Adipocyte (in vitro differentiated cells): ENCODE results near the gene PPP1CC.

Source experiments
- DNase-seq: peaks from one replicate; pipeline ENCODE4 v3.0.0-alpha.2; 2015; ENCODE audit warnings: low read depth
- H3K27me3 ChIP-seq: replicated peaks from 2 replicates; pipeline ENCODE4 v1.7.0; 2013; ENCODE audit warnings: mild to moderate bottlenecking, low read length, moderate library complexity; ENCODE audit not compliant: control insufficient read depth, insufficient read depth
- H3K36me3 ChIP-seq: 2 replicates; pipeline ENCODE4 v1.7.0; 2013; ENCODE audit warnings: low read length, mild to moderate bottlenecking, moderate library complexity; ENCODE audit not compliant: control insufficient read depth, insufficient read depth, severe bottlenecking
- H3K4me1 ChIP-seq: 2 replicates; pipeline ENCODE4 v1.7.0; 2013; ENCODE audit warnings: mild to moderate bottlenecking, low read length, moderate library complexity; ENCODE audit not compliant: control insufficient read depth, insufficient read depth
- H3K4me3 ChIP-seq: 2 replicates; pipeline ENCODE4 v1.7.0; 2013; ENCODE audit warnings: mild to moderate bottlenecking, low read length, moderate library complexity
- H3K9ac ChIP-seq: 2 replicates; pipeline ENCODE4 v1.7.0; 2013; ENCODE audit warnings: mild to moderate bottlenecking, low read length, moderate library complexity
- H3K9me3 ChIP-seq: 2 replicates; pipeline ENCODE4 v1.7.0; 2013; ENCODE audit warnings: mild to moderate bottlenecking, low read length, moderate library complexity; ENCODE audit not compliant: control insufficient read depth

The PPP1CC gene

DNA sequence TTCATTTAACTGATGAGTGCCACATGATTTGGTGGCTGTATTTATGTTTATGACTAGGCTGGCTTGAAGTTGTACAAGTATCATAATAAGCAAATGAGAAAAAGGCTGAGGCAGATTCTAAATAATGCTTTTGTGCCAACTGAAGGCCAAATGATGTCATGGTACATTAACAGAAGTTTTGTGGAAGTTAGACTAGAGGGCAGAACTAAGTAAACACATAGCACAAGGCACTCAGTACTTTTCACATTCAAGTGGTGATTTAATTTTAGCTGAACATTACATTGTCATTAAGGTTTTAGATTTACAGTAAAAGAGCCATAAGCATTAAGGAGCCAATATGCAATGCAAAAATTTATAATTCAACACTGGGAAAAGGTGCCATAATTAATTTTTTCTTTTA, 21.1 kb downstream of the PPP1CC start:
- H3K4me3 ChIP-seq, result no peak overlapping the region
- peak; percentile 16 for DNase-seq
- no peaks in the 10 kb centered on the region for H3K27me3 ChIP-seq
- H3K4me1 ChIP-seq, result no peaks in the 10 kb centered on the region
- H3K9ac ChIP-seq, result no peak overlapping the region
- H3K9me3 ChIP-seq, result no peaks in the 10 kb centered on the region
- H3K36me3 ChIP-seq, result peaks cover 98% of the 10 kb centered on the region

DNA sequence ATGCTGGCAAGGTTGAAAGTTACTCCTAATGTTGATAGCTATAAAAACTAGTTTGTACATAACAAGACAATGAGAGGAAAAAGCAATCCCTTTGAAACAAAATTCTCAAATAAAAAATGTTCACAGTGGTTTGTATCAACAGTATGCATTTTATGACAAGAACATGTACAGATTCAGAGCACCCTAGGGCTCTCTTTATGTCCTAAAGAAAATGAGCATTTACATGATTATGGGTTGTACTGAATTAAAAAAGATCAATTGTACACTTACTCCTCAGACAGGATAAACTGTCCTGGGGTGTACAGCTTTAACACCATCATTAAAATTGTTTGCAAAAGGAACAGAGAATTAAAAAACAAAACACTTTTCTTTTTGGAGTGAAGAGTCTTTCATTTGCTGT, 22.2 kb downstream of the PPP1CC start:
- DNase-seq, result no peak
- Histone ChIP-seq H3K9me3 (no peaks in the 10 kb centered on the region), H3K4me1 (no peaks in the 10 kb centered on the region), H3K36me3 (peaks cover 90% of the 10 kb centered on the region), H3K9ac (no peak overlapping the region), H3K4me3 (no peak overlapping the region), H3K27me3 (no peaks in the 10 kb centered on the region)

DNA sequence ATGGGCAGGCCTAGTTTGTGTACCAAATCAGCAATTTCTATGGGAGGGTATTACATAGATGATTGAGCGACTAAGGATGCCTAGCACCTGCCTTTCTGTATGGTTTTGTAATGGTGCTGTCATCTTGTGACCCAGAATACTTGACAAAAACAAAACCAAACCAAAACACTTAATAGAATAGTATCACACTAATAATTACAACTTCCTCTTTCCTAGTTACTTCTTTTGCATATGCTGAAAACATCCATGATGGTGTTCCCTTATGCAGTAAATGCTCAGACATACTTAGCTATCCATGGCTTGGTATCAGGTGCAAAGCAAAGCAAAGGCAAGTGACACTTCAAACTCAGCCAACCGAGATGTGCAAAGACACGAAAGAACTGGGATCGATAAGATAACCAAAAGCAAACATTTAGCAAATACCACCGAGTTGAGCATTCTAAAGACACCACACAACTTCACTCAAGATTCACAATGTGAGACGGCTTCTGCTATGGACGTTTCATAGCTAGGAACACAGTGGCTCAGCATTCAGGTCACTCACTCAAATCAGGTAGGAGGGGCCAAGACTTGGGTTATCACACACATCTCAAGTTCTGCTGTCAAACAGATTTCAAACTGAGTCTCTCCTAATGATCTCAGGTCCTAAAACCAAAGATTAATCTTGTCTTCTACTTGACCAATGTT, 24.3 kb downstream of the PPP1CC start:
- DNase-seq, result no peak
- no peaks in the 10 kb centered on the region for H3K27me3 ChIP-seq
- H3K4me1 ChIP-seq, result no peaks in the 10 kb centered on the region
- peaks cover 68% of the 10 kb centered on the region for H3K36me3 ChIP-seq
- no peak overlapping the region for H3K4me3 ChIP-seq
- no peaks in the 10 kb centered on the region for H3K9me3 ChIP-seq
- no peak overlapping the region for H3K9ac ChIP-seq

DNA sequence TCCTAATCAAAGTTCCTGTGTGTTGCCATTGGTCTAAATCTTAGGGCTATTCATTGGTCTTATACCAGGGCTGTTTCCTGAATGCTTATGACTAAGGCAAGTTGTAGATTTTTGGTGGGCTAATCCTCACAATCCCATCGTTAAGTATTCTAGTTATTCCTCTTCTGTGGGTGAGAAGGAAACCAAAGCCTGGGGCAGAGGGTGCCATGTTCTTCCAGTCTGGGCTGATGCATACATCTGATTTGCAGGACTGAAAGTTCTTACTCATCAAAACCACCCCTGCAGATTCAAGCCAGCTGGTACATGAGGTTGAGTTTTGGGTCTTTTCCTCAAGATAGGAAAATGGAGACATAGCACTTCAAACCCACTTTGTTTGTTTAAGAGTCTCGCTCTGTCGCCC, 25.7 kb downstream of the PPP1CC start:
- no peaks in the 10 kb centered on the region for H3K4me1 ChIP-seq
- no peak overlapping the region for H3K4me3 ChIP-seq
- no peaks in the 10 kb centered on the region for H3K27me3 ChIP-seq
- H3K9me3 ChIP-seq, result no peaks in the 10 kb centered on the region
- no peak for DNase-seq
- H3K36me3 ChIP-seq, result peaks cover 55% of the 10 kb centered on the region
- H3K9ac ChIP-seq, result no peak overlapping the region

DNA sequence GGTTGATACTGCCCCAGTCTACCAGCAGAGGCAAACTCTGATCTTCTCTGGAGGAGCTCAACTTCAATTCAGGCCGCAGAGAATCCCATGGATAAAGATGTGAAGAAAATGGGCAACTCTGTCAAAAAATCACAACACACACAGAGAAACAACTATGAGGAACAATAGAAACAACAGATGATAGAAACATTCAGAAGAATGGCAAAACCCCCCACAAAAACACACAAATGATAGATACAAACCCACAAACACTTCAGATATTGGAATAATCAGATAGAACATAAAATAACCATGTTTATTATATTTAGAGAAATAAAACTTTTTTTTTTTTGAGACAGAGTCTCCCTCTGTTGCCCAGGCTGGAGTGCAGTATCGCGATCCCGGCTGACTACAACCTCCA, 33.8 kb downstream of the PPP1CC start:
- peaks cover 6% of the 10 kb centered on the region for H3K4me1 ChIP-seq
- H3K27me3 ChIP-seq, result no peaks in the 10 kb centered on the region
- no peaks in the 10 kb centered on the region for H3K36me3 ChIP-seq
- H3K9ac ChIP-seq, result no peak overlapping the region
- no peak for DNase-seq
- H3K4me3 ChIP-seq, result no peak overlapping the region
- no peaks in the 10 kb centered on the region for H3K9me3 ChIP-seq

DNA sequence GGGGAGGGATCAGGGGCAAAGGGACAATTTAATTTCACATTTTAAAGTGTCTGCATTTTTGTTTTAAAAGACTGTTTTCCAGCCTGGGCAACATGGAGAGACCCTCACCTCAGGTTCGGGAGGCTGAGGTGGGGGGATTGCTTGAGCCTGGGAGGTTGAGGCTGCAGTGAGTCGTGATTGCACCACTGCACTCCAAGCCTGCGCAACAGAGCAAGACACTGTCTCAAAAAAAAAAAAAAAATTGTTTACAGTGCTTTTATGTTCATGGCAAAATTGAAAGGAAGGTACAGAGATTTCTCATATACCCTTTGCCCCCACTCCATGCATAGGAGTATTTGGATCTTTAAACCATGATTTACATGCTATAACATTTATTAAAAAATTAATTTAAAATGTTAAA, 37.4 kb downstream of the PPP1CC start:
- H3K4me3 ChIP-seq, result no peak overlapping the region
- H3K36me3 ChIP-seq, result no peaks in the 10 kb centered on the region
- no peaks in the 10 kb centered on the region for H3K27me3 ChIP-seq
- no peak overlapping the region for H3K9ac ChIP-seq
- H3K4me1 ChIP-seq, result peaks cover 6% of the 10 kb centered on the region
- no peaks in the 10 kb centered on the region for H3K9me3 ChIP-seq
- DNase-seq, result peak; percentile 27

DNA sequence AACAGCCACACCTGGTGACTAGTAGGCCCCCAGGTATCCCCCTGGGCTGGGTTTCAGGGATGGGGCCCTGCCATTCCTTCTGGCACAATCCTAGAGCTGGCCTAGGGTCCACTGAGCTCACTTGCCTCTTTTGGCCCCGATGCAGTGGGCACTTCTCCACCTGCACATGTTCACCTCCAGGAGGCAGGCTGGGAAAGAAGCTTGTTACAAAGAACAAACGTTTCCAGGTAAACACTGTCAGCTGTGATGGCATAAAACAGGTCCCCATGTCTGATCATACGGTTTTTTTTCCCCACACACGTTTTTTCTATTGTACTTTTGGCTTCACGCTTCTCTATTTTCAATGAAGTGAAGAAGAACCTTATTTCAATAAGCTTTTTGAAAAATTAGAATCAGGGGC, 37.9 kb downstream of the PPP1CC start:
- Histone ChIP-seq H3K4me3 (no peak overlapping the region), H3K9me3 (no peaks in the 10 kb centered on the region), H3K9ac (no peak overlapping the region), H3K36me3 (no peaks in the 10 kb centered on the region), H3K4me1 (peaks cover 6% of the 10 kb centered on the region), H3K27me3 (no peaks in the 10 kb centered on the region)
- no peak for DNase-seq

DNA sequence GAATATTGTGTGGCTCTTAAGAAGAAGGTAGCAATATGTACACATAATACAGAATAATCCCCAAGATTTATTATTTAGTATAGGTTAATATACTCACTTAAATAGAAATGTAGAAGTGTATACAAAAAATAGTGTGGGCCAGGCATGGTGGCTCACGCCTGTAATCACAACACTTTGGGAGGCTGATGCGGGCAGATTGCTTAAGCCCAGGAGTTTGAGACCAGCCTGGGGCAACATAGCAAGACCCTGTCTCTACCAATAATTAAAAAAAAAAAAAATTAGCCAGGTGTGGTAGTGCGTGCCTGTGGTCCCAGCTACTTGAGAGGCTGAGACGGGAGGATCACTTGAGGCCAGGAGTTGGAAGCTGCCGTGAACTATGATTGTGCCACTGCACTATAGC, 38.5 kb downstream of the PPP1CC start:
- Histone ChIP-seq H3K27me3 (no peaks in the 10 kb centered on the region), H3K4me1 (peaks cover 10% of the 10 kb centered on the region), H3K4me3 (no peak overlapping the region), H3K9me3 (no peaks in the 10 kb centered on the region), H3K36me3 (no peaks in the 10 kb centered on the region), H3K9ac (no peak overlapping the region)
- DNase-seq, result no peak

DNA sequence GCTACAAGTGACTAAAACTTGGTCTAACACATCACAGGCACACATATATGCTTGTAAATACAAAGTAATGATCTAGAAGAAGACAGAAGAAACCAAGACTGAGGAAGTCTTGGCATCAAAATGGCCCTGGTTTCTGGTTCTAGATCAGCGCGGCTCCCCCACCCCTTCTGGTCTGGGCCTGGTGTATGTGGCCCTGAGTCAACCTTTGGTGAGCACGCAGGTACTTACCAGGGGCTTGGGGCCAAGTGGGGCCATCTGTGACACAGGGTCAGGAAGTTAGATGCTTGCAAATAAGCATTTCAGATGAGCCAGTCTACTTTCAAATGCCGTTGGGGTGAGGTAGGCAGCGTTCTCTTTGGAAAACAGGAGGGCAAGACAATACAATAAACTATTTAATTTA, 40.6 kb downstream of the PPP1CC start:
- DNase-seq, result no peak
- H3K4me1 ChIP-seq, result peaks cover 22% of the 10 kb centered on the region
- H3K36me3 ChIP-seq, result no peaks in the 10 kb centered on the region
- H3K9me3 ChIP-seq, result no peaks in the 10 kb centered on the region
- H3K4me3 ChIP-seq, result no peak overlapping the region
- H3K9ac ChIP-seq, result no peak overlapping the region
- no peaks in the 10 kb centered on the region for H3K27me3 ChIP-seq

DNA sequence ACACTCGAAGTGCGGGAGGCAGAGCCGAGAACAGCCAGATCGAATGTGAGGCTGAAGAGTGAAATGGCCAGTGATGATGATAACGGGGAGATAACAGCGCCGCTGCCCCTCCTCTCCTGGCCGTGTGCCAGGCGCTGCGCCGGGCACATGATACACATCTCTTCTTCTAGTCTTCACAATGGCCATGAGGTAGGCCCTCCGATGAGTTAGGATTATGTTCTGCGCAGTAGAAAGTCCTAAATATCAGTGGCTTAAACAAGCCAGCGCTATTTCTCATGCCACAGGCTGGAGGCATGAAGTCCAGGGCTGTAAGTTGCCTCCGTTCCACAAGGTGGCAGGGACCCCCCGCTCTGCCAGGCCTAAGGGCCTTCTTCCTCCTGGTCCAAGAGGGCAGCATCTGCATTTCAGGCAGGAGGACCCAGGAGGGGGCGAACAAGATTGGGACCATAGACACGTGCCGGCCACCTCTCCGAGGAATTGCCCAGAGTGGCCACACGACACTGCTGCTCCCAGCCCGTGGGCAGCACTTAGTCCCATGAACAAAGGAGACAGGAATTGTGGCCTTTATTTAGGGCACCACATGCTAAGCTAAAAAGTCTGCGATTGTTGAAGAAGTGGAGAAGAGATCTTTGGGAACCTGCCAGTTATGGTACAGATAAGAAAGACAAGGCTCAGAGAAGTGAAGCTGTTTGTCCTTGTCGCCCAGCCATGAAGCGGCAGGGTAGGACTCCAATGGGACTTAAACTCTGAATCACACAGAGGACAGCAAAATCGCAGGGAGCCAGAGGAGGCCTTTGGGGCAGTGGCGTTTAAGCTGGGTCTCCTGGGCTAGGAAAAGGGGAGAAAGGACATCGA, 42.9 kb downstream of the PPP1CC start:
- DNase-seq, result no peak
- Histone ChIP-seq H3K9me3 (no peaks in the 10 kb centered on the region), H3K36me3 (no peaks in the 10 kb centered on the region), H3K4me3 (no peak overlapping the region), H3K9ac (no peak overlapping the region), H3K4me1 (peaks cover 16% of the 10 kb centered on the region), H3K27me3 (no peaks in the 10 kb centered on the region)

DNA sequence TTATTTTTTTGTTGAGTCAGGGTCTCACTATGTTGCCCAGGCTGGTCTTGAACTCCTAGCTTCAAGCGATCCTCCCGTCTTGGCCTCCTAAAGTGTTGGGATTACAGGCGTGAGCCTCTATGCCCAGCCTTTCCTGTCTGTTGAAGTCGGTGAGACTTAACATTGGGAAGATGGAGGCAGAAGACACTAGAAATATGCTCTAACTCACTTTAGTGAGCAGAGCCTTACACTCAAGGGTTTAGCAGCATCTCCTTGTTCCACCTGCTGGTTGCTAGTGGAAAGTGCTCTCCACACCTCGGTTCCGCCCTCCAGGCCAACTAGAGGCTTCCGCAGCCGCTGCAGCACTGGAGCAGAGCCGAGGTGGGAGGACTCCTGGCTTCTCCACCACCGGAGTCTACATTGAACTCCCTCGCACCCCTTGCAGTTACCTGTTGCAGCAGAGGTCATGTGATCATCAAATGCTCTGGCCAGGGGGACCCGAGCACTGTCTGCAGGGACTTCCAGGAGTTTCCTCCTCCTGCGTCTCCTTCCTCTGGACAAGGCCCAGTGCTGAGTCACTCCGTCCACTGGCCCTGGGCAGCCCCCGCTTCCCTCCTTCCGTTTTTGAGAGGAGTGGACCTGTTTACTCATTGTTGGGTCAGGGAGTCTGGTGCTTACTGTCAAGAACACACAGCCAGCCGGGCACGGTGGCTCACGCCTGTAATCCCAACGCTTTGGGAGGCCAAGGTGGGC, 44.4 kb downstream of the PPP1CC start:
- Histone ChIP-seq H3K27me3 (no peaks in the 10 kb centered on the region), H3K9me3 (no peaks in the 10 kb centered on the region), H3K4me3 (peak overlapping the region; percentile 61), H3K36me3 (no peaks in the 10 kb centered on the region), H3K4me1 (peaks cover 16% of the 10 kb centered on the region), H3K9ac (peak overlapping the region; percentile 45)
- DNase-seq, result peak; percentile 26
